Hepatic stellate cell (primary cell): ENCODE results near the gene PAOX.
A peak's percentile ranks its signal among the peaks of the same experiment; 100 is the strongest.

ENCODE experiments used
- DNase-seq: peaks from one replicate; pipeline ENCODE4 v3.0.0; 2011; ENCODE audit warnings: low spot score

Gene PAOX

DNA sequence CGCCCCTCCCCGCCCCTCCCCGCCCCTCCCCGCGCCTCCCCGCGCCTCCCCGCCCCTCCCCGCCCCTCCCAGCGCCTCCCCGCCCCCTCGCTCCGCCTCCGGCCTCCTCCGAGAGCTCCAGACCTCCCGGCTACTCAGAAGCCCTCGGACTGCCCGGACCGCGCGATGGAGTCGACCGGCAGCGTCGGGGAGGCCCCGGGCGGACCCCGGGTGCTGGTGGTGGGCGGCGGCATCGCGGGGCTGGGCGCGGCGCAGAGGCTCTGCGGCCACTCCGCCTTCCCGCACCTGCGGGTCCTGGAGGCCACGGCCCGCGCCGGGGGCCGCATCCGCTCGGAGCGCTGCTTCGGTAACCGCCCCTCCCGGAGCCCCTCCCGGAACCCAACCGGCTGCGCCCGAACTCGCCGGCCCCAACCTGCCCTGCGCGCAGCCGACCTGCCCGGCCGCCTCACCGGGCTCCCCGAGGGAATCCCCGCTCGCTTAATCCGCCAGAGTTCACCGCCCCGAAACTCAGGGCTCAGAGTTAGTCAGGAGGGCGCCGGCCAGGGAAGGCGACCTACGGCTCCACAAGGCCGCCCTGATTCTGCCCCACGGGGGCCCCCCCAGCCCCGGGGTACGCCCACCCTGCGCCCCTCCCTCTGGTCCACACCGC is at the start of gene PAOX:
TSS of gene PAOX (plus strand) at position 111 of the 649 bp plus-strand sequence. CDS start at position 166, 55 bp downstream.
- DNase-seq: peak; percentile 88

DNA sequence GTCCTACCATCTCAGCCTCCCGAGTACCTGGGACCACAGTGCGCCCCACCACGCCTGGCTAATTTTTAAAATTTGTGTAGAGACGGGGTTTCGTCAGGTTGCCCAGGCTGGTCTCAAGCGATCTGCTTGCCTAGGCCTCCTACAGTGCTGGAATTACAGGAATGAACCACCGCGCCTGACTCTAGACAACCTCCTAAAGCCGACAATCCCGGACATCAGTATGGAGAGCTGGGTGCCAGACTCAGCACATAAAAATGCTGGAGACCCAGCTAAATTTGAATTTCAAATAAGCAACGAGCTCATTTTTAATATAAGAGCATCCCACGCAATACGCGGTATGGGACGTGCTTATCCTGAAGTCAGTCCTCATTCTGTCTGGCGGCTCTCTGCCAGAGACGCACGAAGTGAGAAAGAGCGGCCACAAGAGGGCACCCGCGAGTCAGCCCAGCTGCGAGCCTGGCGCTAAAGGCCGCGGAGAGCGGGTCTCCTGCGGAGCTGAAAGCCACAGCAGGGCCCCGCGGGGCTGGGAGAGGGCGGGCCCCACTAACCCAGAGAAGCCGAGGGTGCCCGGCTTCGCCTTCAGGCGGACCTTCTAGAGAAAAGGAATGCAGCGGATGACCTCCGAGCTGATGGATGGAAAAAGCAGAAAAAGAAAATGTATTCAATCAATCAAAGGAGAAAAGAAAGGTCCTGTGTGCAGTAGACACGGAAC is 49.4 kb upstream of the PAOX start:
- peak; percentile 92 for DNase-seq

DNA sequence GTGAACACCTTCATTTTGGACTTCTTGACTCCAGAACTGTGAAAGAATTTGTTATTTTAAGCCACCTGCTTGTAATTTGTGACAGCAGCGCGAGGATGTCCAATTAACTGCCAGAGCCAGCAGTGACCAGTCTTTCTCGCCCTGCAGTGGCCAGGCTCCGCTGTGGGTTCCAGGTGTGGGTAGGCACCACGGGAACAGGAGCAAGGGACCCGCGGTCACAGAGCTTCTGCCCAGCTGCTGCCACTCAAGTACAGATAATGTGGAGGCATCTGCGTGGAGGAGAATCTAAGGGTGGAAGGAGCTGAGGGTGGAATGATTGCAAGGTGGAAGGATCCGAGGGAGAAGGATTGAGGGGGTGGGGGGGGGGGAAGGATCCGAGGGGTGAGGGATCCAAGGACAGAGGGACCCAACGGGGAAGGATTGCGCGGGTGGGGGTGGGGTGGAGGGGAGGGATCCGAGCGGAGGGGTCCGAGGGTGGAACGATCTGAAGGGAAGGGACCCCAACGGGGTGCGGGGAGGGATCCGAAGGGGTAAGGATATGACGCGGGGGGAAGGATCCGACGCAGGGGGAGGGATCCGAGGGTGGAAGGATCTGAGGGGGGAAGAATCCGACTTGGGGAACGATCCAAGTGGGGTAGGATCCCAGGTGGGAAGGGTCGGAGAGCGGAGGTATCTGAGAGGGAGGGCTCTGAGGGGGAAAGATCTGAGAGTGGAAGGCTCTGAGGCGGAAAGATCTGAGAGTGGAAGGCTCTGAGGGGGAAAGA is 45.9 kb upstream of the PAOX start:
- no peak for DNase-seq

DNA sequence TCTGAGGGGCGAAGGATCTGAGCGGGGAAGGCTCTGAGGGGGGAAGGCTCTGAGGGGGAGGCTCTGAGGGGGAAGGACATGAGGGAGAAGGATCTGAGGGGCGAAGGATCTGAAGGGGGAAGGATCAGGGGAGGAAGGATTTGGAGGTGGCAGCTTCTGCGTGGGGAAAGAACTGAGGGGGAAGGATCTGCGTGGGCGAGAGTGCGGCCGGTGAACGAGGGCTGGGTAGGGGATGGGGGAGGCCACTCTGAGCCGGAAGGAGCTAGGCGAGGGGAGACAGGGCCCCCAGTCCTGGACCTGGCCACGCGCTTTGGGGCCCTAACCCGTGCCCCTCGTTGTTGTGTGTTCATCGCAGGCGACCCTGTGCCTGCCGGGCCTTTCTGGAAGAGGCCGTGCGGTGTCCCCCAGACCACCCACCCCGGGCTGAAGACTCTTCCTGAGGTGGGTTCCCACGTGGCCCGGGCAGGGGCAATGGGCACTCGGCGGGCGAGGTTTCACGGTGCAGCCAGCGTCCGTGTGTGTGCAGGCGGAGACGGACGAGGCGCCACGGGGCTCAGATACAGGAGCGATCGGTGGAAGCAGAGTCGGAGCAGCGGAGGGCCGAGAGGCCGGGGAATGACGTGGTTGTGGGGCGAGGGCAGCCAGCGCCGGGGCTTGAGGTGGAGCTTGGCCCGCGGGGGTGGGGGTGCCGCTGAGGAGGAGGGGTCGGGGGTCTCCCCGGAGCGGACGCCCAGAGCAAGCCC is 44.4 kb upstream of the PAOX start:
- peak; percentile 59 for DNase-seq

DNA sequence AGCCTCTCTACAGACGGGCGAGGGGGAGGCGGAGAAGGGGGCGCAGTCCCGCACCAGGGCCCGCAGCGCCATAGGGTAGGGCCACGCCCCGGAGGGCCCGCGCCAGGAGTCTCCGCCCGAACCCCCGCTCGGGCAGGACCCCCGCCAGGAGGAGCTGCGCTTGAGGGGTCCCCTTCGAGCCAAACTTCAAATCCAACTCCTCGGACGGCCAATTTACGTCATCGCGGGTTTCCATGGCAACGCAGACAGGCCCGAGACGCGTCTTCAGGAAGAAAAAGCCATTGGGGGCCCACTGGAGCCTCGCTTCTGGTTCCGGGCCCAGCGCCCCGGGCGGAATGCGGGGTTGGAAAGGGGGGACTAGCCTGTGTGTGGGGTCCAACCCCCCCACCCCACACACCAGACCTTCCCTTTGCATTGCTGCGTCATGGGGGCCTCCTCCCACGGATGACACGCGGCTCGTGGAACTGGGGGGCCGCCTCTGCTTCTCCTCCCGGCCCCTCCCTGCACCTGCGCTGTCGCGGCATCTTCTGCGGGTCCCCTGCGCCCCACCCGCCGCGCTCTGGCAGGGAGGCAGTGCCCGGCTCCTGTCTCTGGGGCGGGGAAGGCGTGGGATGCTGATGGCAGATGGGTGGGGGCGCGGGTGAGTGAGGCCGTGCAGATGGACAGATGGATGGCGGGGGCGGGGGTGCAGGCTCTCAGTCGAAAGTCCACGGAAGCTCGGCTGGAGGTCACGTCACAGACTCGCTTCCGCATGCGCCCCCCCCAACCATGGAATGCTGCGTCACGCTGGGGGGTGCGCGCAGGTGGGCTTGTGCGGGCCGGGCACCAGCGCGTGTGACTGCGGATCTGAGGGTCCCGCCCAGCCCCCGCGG is 43.6 kb upstream of the PAOX start:
- DNase-seq: peak; percentile 83

DNA sequence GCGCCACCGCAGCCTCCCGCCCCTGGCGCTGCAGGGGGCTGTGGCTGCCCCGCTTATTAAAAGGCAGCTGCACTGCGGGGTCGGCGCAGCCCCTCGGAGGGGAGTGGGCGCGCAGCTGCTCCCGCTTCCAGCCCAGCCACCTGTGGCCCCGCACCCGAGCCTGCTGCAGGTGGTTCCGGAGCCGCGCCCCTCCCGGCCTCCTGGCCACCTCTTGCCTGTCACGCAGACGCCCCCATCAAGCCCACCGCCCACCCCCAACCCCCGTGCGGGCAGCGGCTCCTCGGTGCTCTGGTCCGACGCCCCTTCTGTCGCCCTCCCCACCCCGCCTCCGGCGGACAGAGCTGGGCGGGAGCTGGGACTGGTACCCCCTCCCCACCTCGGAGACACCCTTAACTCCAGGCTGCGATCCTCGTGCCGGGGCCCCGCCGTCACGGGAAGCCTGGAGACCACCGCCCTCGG is 42.9 kb upstream of the PAOX start:
- no peak for DNase-seq

DNA sequence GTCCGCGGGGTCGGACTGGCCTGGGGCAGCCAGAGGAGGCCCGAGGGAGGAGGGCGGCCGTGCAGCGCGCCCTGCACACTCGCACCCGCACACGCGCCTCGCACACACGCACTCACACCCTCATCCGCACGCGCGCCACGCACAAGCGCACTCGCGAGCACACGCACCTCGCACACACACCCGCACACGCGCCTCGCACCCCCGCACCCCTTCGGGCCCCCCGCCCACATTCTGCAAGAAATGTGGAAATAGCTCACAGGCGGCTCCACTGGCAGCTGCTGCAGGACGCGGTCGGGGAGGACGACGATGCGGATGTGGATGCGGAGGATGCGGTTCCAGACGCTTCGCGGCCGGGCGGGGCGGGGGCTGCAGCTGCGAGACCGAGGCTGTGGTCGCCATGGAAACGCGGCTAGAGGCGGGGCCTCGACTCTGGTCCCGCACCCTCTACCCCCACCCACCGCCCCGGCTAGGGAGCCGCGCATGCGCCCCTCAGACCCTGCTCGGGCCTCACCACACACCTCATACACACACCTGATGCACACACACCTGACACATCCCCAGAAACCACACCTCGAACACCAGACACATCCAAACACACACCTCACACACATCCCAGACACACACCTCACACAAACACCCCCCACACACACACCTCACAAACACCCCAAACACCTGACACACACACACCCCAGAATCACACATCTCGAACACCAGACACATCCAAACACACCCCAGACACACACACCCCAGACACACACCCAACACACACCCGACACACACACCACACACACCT is 42.3 kb upstream of the PAOX start, which contains the start of gene CALY:
TSS of gene CALY (minus strand) at position 320 of the 793 bp plus-strand sequence. CDS start 7,907 bp downstream, outside the sequence.
- DNase-seq: no peak

DNA sequence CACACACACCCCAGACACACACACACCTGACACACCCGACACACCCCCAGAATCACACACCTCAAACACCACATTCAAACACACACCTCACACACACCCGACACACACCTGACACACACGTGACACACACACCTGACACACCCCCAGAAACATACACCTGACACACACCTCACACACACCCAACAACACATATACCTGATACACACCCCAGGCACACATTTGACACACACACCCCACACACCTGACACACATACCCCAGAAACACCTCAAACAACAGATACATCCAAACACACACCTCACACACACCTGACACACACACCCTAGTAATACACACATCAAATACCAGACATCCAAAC is 41.7 kb upstream of the PAOX start:
- no peak for DNase-seq

DNA sequence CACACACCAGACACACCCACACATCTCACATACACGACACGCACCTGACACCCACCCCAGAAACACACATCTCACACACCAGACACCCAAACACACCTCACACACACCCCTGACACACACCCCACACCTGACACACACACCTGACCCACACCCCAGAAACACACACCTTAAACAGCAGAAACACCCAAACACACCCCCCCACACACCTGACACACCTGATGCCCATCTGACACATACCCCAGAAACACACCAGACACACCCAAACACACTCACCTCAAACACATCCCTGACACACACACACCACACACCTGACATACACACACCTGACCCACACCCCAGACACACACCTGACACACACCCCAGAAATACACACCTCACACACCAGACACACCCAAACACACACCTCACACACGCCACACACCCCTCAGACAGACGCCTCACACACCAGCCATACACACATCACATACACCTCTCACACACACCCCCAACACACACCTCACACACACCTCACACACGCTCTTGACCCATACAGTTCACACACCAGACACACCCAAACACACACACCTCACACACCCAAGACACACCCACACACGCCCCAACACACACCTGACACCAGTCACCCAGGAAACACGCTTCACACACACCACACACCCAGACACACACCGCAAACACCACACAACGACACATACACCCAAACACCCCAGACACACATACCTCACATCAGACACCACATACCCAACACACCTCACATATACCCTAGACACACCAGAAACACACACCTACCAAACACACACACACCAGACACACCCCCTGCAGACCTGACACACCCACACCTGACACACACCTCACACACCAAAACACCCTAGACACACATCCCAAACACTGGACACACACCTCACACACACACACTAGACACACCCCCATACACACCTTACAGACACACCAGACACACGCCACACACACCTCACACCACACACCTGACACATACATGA is 40.7 kb upstream of the PAOX start:
- no peak for DNase-seq

DNA sequence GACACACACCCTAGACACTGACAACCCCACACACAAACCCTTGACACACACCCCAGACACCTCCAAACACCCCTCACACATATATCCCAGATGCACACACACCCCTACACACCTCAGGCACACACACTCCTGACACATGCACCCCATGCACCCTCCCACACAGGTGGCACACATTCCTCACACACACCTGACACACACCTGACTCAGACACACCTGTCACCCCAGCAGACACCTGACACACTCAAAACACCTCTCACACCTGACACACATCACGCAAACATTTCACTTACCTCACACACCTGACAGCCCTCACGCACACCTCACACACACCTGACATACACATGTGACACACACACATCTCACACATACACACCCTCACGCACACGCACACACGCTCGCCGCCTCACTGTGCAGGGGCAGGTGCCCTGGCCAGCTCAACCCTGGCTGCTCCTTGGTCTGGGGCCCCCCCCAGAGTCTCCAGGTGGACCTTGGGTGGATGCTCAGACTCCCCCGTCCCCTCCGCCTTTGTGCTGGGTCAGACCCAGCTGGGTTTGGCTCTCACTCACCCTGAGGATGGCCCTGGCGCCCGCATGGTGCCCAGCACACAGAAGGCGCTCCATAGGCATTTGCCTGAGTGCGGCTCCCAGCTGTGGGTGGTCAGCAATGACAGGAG is 39.2 kb upstream of the PAOX start:
- no peak for DNase-seq

DNA sequence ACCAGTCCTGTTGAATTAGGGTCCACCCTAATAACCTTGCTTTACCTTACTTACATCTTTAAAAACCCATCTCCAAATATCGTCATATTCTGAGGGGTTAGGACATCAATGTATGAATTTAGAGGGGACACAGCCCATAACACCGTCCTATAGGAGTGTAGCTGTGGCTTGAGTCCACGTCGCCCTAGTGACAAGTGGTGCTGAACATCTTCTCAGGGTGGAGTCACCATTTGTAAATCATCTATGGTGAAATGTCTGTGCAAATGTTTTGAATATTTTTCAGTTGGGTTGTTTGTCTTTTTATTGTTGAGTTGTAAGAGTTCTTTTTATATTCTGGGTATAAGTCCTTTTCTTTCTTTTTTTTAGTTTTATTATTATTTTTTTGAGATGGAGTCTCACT is 37.1 kb upstream of the PAOX start:
- DNase-seq: no peak

DNA sequence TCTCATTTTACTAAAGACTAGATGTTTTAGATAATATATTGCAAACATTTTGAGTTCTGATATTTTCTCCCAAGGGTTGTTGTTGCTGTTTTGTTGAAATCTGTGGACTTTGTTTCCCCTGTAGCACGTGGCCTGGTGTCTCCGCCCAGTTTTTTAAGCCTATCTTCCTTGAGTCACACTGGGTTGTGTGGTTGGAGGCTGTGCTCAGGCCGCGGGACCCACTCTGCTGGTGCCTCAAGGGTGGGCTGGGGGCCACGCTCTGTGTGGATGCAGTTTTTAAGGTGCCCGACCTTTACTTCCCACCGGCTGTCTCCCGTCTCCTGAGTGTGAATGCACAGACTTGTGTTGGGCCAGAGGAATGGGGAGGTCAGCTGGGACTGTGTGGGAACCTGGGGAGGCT is 36.1 kb upstream of the PAOX start:
- no peak for DNase-seq

DNA sequence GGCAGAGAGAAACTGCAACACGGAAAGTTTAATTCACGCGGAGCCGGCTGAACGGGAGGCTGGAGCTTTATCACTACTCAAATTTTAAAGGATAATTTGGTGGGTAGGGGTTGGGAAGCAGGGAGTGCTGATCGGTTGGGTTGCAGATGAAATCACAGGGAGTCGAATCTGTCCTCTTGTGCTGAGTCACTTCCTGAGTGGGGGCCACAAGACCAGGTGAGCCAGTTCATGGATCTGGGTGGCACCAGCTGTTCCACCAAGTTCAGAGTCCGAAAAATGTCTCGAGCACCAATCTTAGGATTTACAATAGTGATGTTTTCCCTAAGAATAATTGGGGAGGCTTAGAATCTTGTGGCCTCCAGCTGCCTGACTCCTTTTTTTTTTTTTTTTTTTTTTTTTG is 35.5 kb upstream of the PAOX start:
- DNase-seq: no peak

DNA sequence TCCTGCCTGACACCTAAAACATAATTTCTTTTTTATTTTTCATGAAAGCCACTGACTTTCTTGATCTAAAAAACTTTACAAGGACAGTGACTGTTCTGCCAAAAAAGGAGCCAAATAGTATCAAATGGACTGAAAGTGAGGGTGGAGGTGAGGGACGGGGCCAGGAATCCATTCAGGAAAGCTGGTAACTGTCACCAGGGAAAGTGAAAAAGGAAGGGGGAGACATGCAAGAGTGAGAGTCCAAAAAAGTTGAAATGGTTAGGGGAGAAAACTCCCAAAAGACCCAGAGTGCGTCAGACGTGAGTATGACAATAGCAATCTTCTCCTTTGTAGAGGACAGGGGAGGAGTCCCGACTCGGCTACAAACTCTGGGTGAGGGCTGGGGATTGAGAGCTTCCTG is 34.8 kb upstream of the PAOX start:
- DNase-seq: no peak

DNA sequence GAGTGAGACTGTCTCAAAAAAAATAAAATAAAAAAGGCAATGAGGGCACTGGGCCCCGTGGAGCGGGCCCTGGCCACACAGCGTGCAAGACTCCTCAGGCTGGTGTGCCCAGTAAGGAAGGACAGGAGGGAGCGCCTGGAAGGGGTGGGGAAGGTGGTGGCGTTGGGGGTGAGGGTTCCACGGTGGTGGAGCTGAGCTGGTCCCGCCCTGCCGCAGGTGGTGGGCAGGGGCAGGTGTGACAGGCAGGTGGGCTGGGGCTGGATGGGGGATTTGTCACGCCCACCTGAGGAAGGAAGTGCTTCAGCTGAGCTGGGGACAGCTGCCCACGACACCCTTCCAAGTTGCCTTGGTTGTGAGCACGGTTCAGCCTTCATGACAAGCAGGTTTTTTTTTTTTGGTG is 32.6 kb upstream of the PAOX start:
- DNase-seq: no peak

DNA sequence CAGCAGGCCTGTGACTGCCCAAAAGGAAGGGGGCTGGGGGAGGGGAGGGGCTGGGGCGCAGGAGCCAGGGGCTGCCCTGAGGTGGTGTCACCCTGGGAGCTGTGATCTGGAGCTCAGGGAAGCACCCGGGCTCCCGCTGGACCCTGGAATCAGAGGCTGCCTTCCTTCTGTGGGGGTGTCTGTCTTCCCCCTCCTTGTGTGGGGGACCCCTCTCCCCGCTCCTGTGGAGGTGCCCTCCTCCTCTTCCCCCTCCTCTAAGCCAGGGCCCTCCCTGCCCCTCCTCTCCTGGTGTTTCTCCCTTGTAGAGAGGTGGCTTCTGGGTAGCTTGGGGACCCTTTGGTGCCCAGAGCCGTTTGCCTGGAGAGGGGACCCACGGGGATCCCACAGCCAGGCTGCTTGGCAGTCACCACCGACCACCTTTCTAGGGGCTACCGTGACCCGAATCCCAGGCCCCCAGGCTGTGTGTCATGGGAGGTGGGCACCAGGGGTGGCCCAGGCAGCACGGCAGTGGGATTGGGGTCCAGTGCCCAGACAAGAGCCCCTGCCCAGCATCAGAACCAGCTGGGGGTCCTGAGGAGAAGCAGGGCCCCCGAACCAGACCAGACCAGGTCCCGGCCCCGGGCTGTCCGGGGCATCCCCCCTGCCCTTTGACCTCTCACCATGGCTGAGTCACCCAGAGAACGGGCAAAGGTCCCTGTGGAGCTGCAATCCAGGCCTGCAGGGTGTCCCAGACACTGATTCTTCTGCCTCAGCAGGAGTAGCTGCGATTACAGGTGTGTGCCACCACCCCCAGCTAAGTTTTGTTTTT is 31.1 kb upstream of the PAOX start:
- no peak for DNase-seq

DNA sequence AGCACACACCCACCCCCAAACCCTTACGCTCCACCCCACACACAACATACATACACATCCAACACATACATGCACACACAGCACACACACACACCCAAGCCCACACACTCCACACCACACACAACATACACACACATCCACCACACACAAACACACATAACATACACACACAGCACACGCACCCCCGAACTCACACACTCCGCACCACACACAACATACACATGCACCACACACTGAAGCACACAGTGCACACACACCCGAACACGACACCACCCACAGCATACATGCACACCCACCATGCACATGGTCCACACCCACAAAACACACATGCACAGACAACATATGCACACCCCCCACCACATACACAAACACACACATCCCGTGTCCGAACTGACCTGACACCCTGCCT is 29.9 kb upstream of the PAOX start:
- no peak for DNase-seq

DNA sequence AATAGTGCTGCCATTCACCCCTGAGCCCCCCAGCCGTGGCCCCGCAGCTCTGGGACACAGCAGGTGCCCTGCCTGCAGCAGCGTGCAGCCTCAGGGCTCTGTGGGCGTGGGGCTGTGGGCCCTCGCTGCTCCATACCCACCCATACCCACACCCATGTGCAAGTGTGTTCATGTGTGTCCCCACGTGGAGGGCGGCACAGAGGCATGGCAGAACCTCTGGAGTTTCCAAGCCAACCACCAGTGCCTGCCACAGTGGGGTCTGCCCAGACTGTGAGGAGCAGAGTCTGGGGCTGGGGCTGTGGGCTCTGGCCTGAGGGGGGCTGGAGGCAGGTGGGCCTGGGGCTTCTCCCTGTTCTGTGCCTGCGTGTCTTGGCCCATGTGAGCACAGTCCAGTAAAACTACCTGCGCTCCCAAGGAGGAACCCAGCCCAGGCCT is 29.5 kb upstream of the PAOX start:
- DNase-seq: no peak
